HG03460 (cell line): ENCODE measurements around the gene CYP24A1.

Experiments used
- ATAC-seq: cut with Tn5 transposase; IDR thresholded peaks from one replicate; pipeline ENCODE4 v1.9.1; 2021; ENCODE audit not compliant: unreplicated experiment

Gene CYP24A1

DNA sequence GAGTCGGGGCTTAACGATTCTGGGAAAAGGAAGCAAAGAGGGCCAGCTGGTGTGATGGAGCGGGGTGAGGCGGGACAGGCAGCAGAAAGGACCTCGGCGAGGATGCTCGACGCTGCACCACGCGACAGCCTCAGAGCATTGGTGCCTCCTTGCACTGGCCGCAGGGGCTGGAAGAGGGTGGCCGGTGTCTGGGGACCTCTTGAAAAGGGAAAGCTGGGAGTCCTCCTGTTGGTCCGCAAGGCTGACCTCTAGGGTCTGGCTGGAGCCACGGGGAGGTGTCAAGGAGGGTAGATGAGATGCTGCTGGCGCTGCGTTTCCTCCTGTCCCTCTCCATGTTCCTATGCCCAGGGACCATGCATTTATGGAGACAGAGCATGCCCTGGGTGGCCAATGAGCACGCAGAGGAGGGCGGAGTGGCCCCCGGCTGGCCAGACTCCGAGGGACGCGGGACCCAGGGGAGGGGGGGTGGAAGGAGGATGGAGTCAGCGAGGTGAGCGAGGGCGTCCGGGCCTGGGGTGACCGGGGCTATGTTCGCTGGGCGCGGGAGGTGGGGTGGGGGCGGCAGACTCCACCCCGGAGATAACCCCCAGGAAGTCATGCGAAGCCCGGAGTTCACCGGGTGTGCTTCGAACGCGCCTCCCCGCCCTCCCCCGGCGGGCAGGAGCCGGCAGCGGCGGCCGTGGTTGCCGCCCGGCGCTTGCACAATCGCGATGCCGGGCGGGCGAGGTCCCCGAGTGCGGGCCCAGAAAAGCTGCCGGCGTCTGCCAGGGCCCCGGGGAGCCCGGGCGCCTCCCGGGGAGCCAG lies at the start of gene CYP24A1:
CYP24A1 (minus strand) TSS at position 334 of the 804 bp plus-strand sequence. CDS start 407 bp downstream, outside the sequence.
- no peak for ATAC-seq

DNA sequence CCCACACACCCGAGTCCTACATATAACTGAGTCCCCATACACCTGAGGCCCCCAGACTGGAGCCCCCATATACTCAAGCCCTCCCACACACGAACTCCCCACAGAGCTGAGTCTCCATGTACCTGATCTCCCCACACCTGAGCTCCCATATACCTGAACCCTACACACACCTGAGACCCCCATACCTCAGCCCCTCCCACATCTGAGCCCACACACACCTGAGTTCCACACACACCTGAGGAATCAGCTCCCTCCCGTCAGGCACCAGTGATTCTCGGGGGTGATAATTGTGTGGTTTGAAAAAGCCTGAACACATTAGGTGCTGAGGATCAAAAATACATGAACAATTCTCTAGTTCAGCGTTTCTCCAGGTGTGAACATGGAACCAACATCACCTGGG lies 49.5 kb upstream of the CYP24A1 start:
- no peak for ATAC-seq

DNA sequence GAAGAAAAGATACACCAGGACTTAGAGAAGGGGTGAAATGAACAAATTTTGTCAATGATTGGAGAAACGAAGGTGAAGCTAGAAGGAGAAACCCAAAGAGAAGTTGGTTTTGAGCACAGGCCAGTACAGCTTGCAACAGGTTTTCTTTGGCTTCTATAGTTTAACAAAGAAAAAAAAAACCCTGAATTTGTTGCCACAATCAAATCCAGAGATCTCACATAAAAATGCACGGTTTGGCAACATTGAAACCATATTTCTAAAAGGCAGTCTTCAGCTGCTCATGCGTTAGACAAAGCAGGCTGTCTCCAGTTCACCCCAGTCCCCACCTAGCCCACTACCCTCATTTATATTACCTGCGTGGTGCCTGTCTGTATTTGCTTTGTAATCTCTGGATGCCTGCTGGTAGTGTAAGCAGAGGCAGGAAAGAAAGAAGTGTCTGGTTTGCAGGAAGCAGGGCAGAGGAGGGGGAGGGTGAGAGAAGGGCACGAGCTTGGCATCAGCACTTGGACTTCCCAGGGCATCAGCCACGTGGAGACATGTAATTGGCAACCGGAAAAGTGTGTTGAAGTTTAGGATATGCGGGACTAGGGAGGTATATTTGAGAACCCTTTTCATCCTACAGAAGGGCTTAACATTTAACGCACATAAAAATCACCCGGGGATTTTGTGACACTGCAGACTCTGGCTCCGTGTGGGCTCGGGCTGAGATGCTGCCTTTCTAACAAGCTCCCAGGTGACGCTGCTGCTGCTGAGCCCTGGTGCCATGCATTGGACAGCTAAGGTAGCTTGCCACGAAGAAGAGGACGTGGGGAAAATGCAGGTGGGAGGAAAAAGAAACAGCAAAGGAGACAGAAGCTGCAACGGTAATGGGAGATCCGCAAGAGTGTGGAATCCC lies 48.5 kb upstream of the CYP24A1 start:
- no peak for ATAC-seq

DNA sequence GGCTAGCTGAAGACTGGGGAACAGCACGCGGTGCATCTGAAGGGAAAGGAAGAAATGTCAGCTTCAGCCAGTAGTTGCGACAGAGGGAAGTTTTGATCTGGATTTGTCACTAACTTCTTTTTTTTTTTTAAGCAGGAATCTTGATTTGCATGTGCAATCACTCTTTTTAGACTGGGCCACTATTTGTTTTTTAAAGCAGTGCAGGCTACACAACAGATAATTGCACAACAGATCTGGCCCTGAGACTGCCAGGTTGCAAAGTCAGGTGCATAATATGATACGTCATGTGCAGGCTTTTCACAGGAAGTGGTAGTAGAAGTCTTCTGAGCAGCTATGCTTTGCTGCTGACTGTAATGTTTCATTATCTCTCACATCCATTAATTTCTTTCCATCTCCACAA lies 47.6 kb upstream of the CYP24A1 start:
- ATAC-seq, result no peak

DNA sequence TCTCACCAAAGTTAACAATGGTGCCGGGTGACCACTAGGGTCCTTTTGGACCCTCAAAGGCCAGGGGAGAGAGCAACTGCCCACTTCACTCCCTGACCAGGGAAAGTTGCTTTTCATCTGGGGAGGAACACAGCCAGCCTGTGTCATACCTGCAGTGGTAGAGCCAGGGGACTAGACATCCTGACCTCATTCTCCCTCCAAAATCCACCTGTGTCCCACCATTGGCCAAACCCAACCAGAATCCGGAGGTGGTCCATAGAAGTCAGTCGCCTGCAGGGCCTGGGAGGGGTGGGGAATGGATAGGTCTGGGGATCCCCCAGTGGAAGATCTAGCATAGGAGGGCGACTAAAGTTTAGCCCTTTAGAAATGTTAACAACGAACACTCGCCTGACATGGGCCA lies 46.9 kb upstream of the CYP24A1 start:
- no peak for ATAC-seq

DNA sequence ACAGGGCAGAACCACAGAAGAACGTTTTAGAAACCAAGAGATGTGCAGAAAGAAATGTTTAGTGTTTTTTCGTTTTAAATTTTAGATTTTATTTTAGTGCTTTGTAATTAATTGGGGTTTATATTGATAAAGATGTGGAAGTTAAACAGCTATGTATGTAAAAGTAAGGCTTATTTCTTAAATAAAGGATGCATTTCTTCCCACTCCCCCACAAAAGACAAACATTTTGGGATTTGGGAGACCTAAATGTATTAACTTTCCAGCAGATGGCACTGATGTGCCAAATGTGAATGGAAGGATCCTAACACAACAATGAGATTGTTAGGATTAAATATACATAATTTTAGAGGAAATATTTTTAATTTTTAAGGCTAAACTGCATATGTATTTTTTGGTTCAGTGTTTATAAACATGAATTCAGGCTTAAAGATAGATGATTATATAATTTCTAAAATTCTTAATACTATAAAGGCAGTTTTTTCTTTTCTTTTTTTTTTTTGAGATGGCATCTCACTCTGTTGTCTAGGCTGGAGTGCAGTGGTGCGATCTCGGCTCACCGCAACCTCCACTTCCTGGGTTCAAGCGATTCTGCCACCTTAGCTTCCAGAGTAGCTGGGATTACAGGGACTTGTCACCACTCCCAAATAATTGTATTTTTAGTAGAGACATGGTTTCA lies 46.1 kb upstream of the CYP24A1 start:
- no peak for ATAC-seq

DNA sequence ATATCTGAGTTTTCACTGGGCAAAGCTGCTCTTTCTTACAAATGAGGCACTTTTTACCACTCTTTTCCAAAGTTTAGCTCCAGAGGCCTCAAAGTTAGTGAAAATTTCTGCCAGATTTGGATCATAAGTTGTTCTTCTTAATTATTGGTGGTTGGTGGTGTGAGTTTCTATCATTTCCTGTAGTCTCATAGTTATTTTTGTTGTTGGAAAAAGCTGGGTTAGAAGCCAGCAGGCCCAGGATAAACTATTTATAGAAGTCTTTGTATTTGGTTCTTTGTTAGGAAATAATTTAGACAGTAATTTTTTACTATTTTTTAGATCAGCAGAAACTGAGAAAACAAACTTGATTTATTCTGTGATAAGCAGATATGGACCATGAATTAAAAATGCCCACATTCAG lies 44.7 kb upstream of the CYP24A1 start:
- ATAC-seq, result no peak

DNA sequence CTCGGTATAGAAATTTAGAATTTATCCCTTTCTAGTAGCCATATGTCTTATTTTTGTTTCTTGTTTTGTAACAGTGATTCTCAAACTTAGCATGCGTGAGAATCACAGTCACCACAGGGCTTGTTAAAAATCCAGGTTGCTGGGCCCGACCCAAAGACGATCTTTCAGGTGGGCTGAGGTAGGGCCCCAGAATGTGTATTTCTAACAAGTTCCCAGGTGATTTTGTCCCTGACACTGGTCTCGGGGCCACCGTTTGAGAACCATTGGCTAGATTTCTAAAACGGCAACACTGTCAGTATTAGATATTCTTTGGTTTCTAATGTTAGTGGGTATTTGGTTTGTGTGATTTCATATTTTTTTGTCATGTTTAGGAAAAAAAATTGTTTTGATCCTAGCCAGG lies 44.0 kb upstream of the CYP24A1 start:
- ATAC-seq, result no peak

DNA sequence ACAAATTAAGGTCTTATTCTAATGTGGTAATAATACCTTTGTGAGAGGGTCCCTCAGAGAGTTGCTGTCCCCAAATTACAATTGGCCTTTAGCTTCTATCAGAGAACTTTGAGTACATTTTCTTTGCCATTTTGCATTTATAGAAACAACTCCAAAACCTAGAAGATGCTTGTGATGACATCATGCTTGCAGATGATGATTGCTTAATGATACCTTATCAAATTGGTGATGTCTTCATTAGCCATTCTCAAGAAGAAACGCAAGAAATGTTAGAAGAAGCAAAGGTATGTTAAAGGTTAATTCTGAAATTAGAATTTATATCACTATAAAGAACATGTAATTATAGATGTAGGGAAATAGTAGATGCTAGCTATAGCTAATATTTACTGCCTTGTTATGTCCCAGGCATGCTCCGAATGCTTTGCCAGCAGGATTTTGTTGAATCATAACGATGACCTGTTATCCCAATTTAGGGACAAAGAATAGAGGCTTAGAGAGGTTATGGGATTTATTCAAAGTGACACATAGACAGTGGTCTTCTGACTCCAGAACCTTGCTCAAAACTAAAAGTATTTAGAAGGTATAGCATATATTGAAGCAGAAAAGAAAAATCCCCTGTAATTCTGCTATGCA lies 41.5 kb upstream of the CYP24A1 start:
- ATAC-seq, result no peak

DNA sequence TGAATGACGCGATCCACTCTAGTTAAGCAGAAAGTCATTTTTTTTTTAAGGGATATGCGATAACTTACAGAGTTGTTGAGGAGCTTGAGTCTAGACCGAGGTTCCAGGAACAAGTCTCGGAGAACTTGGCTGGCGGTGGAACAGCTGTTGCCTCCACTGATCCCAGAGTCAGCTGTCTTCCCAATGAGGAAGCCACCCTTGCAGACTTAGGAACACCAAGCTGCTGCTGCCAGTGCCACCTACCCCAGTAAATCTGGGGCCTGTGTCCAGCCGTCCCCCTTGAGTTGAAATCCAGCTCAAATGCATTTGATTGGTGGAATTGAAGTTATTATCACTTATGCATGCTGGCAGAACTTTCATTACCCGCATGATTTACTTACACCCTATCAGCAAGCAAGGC lies 40.8 kb upstream of the CYP24A1 start:
- no peak for ATAC-seq

DNA sequence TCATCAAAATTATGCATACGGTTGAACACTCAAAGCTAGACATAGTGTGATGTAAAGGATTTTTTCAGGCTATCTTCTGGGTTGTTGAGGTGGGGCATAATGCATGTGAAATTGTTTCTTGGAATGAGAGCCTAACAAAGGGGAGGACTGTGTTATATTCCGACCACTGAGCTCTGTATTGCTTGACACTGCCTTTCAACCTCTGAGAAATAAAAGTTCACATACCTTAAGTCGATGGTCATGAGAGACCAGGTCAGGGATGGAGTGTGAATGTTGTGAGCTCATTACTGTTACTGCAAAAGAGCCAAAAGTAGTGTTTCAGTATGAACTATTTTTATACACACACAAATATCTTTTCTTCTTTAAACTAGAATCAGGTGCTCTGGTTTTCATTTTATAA lies 39.1 kb upstream of the CYP24A1 start:
- no peak for ATAC-seq

DNA sequence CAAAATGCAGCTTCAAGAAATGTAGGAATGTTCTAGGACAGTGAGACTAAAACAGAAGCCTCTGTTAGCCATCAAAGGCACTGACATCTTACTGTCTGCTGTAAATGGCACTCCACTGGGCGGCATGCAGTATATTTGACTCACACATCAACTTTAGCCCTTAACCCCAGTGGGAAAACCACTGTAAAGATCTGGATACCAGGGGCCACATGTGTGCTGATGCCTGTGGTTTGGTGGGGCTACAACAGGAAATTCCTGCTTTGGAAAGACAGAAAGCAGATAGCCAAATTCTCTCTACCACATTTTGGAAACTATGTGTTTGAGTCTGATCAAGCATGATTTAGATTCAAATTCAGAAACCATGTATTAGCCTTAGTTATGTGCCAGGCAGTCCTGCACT lies 38.4 kb upstream of the CYP24A1 start:
- ATAC-seq, result no peak

DNA sequence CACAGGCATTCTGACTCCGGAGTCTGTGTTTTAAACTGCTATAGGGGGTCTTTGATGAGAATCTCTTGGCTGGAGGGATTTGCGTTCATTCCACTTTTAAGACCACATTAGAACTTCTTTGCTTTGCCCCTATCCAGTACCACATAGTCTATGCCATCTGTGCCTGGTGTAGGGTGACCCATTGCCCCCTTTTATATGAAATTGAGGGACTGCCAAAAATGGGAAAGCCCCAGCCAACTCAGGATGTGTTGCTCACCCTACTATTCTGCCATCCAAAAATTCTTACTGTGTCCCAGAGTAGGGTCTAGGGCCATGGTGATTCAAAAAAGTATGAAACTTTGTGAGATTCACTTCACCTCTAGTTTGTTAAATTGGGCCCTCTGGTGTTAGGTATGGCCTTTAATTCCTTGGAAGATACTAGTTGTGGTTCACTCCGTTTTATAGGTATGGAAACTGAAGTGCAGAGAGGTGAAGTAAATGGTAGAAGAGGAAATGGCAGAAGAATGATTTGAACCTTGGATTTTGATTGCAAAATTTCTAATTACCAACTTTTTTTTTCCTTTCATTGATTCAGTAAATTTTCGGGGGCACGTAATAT lies 35.5 kb upstream of the CYP24A1 start:
- no peak for ATAC-seq

DNA sequence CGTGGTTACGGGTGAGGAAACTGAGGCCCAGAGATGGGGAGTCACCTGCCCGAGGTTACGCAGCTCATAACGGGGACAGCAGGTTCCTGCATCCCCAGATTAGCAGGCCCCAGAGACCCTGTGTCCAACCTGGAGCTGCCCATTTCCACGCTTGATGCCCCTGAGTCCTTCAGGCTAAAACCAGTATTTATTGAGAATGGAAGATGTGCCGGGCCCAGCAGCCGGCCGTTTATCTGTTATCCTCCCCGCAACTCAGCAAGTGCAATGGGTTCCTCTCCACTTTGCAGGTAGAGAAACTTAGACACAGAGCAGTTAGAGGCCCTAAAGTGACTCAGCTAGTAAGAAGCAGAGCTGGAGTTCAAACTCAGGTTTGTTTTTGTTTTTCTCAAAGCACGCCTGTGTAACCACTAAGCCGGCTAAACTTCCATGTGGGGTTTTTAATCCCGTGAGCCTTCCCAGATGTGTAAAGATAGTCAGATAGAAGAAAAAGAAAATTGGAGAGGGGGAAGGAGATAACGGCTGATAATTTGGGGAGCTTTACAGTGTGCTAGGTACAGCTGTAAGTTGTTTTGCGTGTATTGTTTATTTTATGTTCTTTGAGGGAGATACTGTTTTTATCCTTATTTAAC lies 34.9 kb upstream of the CYP24A1 start:
- ATAC-seq, result peak; percentile 2

DNA sequence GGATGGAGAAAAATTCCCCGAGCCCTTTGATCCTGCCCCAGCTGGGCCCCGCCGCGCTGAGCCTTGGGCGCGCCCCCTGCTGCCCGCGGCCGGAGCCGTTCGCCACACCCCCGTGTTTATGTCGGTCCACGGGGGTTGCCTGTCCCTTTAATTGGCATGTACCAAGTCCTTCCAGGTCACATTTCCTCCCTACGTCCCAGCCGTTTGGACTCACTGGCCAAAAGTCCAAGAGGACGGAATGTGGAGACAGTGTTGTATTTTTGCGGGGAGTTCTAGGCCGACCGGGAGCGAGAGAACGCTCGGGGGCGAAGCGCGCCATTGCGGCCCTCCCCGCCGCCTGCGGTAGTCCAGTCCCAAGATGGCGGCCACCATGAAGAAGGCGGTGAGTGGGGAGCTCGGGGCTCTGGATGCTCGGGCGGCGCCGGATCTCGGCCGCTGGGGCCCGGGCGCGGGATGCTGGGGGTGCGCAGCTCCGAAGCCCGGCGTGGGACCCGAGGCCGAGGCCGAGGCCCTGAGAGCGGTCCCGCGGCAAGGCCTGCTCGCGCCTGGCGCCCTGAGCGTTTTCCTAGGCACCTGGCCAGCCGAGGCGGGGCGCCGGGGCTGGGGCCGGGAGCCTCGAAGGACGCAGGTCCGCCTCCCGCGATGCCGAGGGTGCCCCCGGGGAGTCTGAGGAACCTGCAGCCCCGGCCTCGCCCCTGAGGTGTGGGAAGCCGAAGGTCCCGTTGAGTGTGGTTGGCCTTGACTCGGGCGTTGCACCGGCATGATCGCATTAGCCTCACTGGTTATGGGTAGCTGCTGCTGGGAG lies 34.2 kb upstream of the CYP24A1 start, which contains the start of gene PFDN4:
PFDN4 (plus strand) TSS at position 345 of the 805 bp plus-strand sequence; CDS start at position 359, 14 bp downstream.
- ATAC-seq, result peak; percentile 94

DNA sequence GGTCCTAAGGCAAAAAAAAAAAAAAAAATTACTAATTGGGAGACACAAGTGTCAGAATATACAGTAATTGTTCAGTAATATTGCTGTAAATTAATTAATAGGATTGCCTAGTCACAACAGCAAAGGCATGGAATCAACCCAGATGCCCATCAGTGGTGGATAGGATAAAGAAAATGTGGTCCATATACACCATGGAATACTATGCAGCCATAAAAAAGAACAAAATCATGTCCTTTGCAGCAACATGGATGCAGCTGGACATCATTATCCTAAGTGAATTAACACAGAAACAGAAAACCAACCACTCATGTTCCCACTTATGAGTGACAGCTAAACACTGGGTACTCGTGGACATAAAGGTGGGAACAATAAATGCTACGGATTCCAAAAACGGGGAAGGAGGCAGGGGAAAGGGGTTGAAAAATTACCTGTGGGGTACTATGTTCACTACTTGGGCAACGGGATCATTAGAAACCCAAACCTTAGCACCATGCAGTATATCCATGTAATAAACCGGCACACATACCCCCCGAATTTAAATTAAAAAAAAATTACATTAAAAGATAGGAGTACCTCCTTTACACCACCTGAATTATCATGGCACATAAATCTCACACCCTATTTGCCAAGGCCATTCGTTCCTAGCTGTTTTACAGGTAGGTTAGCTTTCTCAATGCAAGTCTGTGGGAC lies 33.4 kb upstream of the CYP24A1 start:
- ATAC-seq, result no peak

DNA sequence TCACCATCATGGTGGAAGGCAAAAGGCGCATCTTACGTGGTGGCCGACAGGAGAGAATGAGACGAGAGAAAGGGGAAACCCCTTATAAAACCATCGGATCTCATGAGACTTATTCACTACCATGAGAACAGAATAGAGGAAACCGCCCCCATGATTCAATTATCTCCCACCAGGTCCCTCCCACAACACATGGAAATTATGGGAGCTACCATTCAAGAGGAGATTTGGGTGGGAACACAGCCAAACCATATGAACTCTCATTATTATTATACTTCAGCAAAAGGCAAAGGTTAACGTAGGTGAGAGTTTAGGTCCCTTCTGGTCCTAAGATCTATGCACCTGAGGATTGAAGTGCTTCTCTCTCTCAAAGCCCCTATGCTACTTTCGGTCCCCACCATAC lies 31.7 kb upstream of the CYP24A1 start:
- no peak for ATAC-seq

DNA sequence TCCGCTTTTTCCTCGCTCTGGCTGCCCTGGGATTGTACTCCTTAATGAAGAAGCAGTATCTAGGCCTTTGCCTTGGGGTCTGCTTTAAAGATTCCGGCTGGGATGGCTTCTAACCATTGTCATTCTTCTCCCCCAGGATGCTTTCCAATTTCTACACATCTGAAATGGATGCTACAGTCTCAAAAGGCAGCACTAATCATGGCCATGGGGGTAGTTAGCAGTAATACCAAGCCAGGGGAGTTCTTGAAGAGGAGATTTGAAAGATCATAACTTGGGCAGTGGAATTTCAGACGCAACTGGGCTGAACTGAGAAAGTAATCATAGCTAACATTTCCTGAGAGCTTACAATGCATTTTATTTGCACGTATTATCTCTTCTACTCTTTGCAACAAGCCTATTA lies 30.7 kb upstream of the CYP24A1 start:
- no peak for ATAC-seq

DNA sequence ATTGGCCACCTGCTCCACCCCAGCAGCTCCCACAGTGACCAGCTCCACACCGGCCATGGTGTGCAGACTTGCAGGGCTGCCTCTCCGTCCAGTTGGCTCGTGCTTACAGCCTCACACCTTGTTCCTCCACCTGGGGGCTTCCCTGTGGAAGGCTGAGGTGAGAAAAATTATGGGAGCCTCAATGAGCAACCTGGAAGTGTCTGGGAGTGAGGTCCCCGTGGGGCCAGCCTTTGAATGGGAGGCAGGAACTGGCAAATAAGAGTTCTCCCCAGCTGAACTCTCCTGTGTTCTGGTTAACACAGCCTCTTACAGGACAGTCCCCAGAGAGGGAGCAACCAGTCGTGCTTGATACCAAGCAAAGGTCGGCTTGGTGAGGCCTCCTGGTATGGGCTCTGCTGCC lies 30.3 kb upstream of the CYP24A1 start:
- no peak for ATAC-seq
